K562 (cell line): Measurements from ENCODE around the gene CHSY3. TPM values are rescaled to one million over a fixed set of nuclear protein-coding genes. Genes with fewer than 3 reads are reported as not detected.

ENCODE experiments used
- ATAC-seq: fragments of 200-7000 bp; cut with Tn5 transposase; 3 replicates; pipeline ENCODE4 v1.9.1; 2020; ENCODE audit warnings: moderate library complexity
- BruUV-seq: library from RNA; stranded (reverse); fragments of 400-500 nt; replicated peaks from 2 replicates; lab custom pipeline; 2021; lab: Mats Ljungman, UMichigan
- CTCF ChIA-PET: fragments of 300-600 bp; formaldehyde crosslinking; extraction: SDS; loops from one replicate; lab custom pipeline; 2021; ENCODE audit warnings: low intra/inter-chr PET ratio; lab: Yijun Ruan, JAX
- POLR2A ChIA-PET: fragments of 300-600, 350-650 bp; sonication (Branson Sonifier 250); formaldehyde crosslinking; extraction: SDS; loops from one replicate; lab custom pipeline; 2021; ENCODE audit warnings: antibody characterized with exemption, inconsistent platforms; lab: Yijun Ruan, JAX
- DNase-seq, 4 experiments: peaks; one replicate each; pipeline versions ENCODE4 v3.0.0 to v3.0.0-alpha.2; 2011 to 2018; ENCODE audit warnings: low spot score in 3 of 4, mixed read lengths in 3 of 4; ENCODE audit errors: extremely low read depth in 1 of 4
- FAIRE-seq: peaks from 2 replicates; lab custom pipeline; 2011; peaks lifted over from hg19 to GRCh38; lab: Jason Lieb, UNC
- H2AFZ ChIP-seq: 2 replicates; pipeline ENCODE4 v1.6.0; 2011; ENCODE audit warnings: low read depth, low read length, control low read depth, inconsistent platforms
- H3K27ac ChIP-seq: fragments of 200-600 bp; 3 replicates; pipeline ENCODE4 v1.8.0; 2011; ENCODE audit warnings: low read depth, mild to moderate bottlenecking, control low read depth, inconsistent platforms, low read length, moderate library complexity, mixed read lengths; ENCODE audit errors: extremely low read depth
- H3K27me3 ChIP-seq, 2 experiments: fragments of 300-600 bp in 1 of 2; 2 replicates in 1 of 2; 3 replicates in 1 of 2; pipeline versions ENCODE4 v1.6.0 to v1.8.0; 2011; ENCODE audit warnings: inconsistent platforms in 2 of 2, low read length in 2 of 2, mild to moderate bottlenecking in 1 of 2, mixed read lengths in 1 of 2, moderate library complexity in 1 of 2; ENCODE audit not compliant: control insufficient read depth in 2 of 2, insufficient read depth in 2 of 2
- H3K36me3 ChIP-seq: fragments of 300-600 bp; 3 replicates; pipeline ENCODE4 v1.8.0; 2011; ENCODE audit warnings: mild to moderate bottlenecking, low read length, inconsistent platforms; ENCODE audit not compliant: control insufficient read depth, insufficient read depth
- H3K4me1 ChIP-seq, 2 experiments: fragments of 200-600 bp in 1 of 2; replicated peaks in 1 of 2; 2 replicates in 1 of 2; 3 replicates in 1 of 2; pipeline versions ENCODE4 v1.5.1 to v1.8.0; 2011; ENCODE audit warnings: inconsistent platforms in 2 of 2, low read length in 2 of 2, mild to moderate bottlenecking in 1 of 2, mixed read lengths in 1 of 2, moderate library complexity in 1 of 2; ENCODE audit not compliant: control insufficient read depth in 2 of 2, insufficient read depth in 2 of 2
- H3K4me2 ChIP-seq: 2 replicates; pipeline ENCODE4 v1.6.1; 2011; ENCODE audit warnings: low read length, control low read depth, inconsistent platforms, mixed read lengths; ENCODE audit not compliant: insufficient read depth
- H3K4me3 ChIP-seq: fragments of 200-600 bp; sonication (generic), shearing (Covaris generic); 2 replicates; pipeline ENCODE4 v1.5.1; 2016; ENCODE audit warnings: control low read depth, inconsistent platforms
- H3K79me2 ChIP-seq: fragments of 200-600 bp; 3 replicates; pipeline ENCODE4 v1.8.0; 2011; ENCODE audit warnings: low read length, inconsistent platforms; ENCODE audit not compliant: control insufficient read depth, insufficient read depth
- H3K9ac ChIP-seq, 2 experiments: 2 replicates each; pipeline versions ENCODE4 v1.6.0 to v1.6.1; 2011; ENCODE audit warnings: low read depth in 2 of 2, low read length in 2 of 2, control low read depth in 1 of 2, inconsistent platforms in 1 of 2, mild to moderate bottlenecking in 1 of 2, mixed read lengths in 1 of 2; ENCODE audit not compliant: insufficient read depth in 1 of 2
- H3K9me1 ChIP-seq: one replicate; pipeline ENCODE4 v1.6.0; 2011; ENCODE audit warnings: inconsistent platforms, mild to moderate bottlenecking, low read length, moderate library complexity; ENCODE audit not compliant: control insufficient read depth, insufficient read depth
- H3K9me3 ChIP-seq: replicated peaks from 2 replicates; pipeline ENCODE4 v1.5.1; 2011; ENCODE audit warnings: low read depth, low read length, inconsistent platforms; ENCODE audit not compliant: control insufficient read depth, insufficient read depth
- H4K20me1 ChIP-seq: replicated peaks from 2 replicates; pipeline ENCODE4 v1.6.1; 2011; ENCODE audit warnings: low read length, inconsistent platforms, mixed read lengths; ENCODE audit not compliant: control insufficient read depth, insufficient read depth
- DNMT1 ChIP-seq: fragments of 450-650 bp; IDR thresholded peaks from 2 replicates; pipeline ENCODE4 v1.6.1; 2016; ENCODE audit warnings: antibody characterized with exemption, mild to moderate bottlenecking
- E2F1 ChIP-seq: sonication (generic); formaldehyde crosslinking; IDR thresholded peaks from 2 replicates; pipeline ENCODE4 v1.8.1; 2023; ENCODE audit warnings: mild to moderate bottlenecking, missing genetic modification reagents, moderate library complexity
- ELF1 ChIP-seq: fragments of 200-800 bp; sonication (Bioruptor generic); IDR thresholded peaks from 2 replicates; pipeline ENCODE4 v1.6.1; 2016; ENCODE audit warnings: missing genetic modification characterization, missing compliant biosample characterization
- FOXK1 ChIP-seq: sonication (generic); formaldehyde crosslinking; IDR thresholded peaks from 2 replicates; pipeline ENCODE4 v1.8.0; 2022; ENCODE audit warnings: missing genetic modification reagents, mild to moderate bottlenecking, borderline replicate concordance
- JUN ChIP-seq, 2 experiments: sonication (generic) in 1 of 2; formaldehyde crosslinking in 1 of 2; IDR thresholded peaks; 2 replicates each; pipeline versions ENCODE4 v1.6.1 to v1.8.0; 2012 to 2022; ENCODE audit warnings: borderline replicate concordance in 2 of 2, mild to moderate bottlenecking in 2 of 2, improper control_type of control experiment in 1 of 2, low read depth in 1 of 2, low read length in 1 of 2, missing genetic modification reagents in 1 of 2
- MYNN ChIP-seq, 2 experiments: sonication (generic); formaldehyde crosslinking in 1 of 2; IDR thresholded peaks; 2 replicates each; pipeline versions ENCODE4 v1.5.0 to v1.6.1; 2016 to 2020; ENCODE audit warnings: antibody characterized with exemption in 1 of 2, missing genetic modification reagents in 1 of 2
- NRF1 ChIP-seq, 2 experiments: fragments of 450-650 bp; IDR thresholded peaks in 1 of 2; conservative IDR thresholded peaks in 1 of 2; 2 replicates each; pipeline ENCODE4 v1.6.1; 2014; ENCODE audit warnings: mild to moderate bottlenecking in 2 of 2
- PHF20 ChIP-seq: fragments of 450-650 bp; IDR thresholded peaks from 2 replicates; pipeline ENCODE4 v1.6.1; 2018; ENCODE audit not compliant: partially characterized antibody
- POLR2H ChIP-seq: IDR thresholded peaks from 2 replicates; pipeline ENCODE4 v1.6.1; 2016; ENCODE audit warnings: missing genetic modification characterization, low read depth, mild to moderate bottlenecking, control low read depth, missing compliant biosample characterization, moderate library complexity
- PRPF4 ChIP-seq: fragments of 200-400 bp; formaldehyde crosslinking; IDR thresholded peaks from one replicate; pipeline ENCODE4 v1.6.1; 2017; ENCODE audit warnings: low read length, low read depth, mild to moderate bottlenecking; ENCODE audit not compliant: insufficient read depth, poor library complexity, severe bottlenecking
- RNF2 ChIP-seq: sonication (generic); IDR thresholded peaks from 2 replicates; pipeline ENCODE4 v1.6.1; 2016
- SIN3A ChIP-seq, 2 experiments: fragments of 150-350 bp in 1 of 2; IDR thresholded peaks; 2 replicates each; pipeline ENCODE4 v1.6.1; 2011 to 2016; ENCODE audit warnings: borderline replicate concordance in 2 of 2, low read depth in 2 of 2, low read length in 2 of 2, mild to moderate bottlenecking in 2 of 2, moderate library complexity in 2 of 2; ENCODE audit not compliant: control insufficient read depth in 1 of 2
- TAF1 ChIP-seq: IDR thresholded peaks from 2 replicates; pipeline ENCODE4 v1.6.1; 2011; ENCODE audit warnings: mild to moderate bottlenecking, low read length, moderate library complexity; ENCODE audit not compliant: insufficient read depth, control insufficient read depth, severe bottlenecking; ENCODE audit errors: extremely low read depth
- ZNF76 ChIP-seq: fragments of 250-450 bp; sonication (Bioruptor Pico); IDR thresholded peaks from 2 replicates; pipeline ENCODE4 v1.4.0; 2020; ENCODE audit warnings: mild to moderate bottlenecking, moderate library complexity, borderline replicate concordance
- WGBS: fragments of 100-300 bp; shearing (Covaris generic); methylation state at CpG from one replicate; pipeline ENCODE4 v1.1.6; 2016; ENCODE audit warnings: low coverage, mixed read lengths; ENCODE audit not compliant: insufficient coverage; ENCODE audit errors: missing lambda C conversion rate; 5-methylcytosine and 5-hydroxymethylcytosine counted together
- in situ Hi-C: fragments of 300-500 bp; cut with MboI; formaldehyde crosslinking; loops from 4 replicates; pipeline ENCODE4 v1.15.0; 2018; ENCODE audit warnings: inconsistent platforms, mixed read lengths
- intact Hi-C: fragments of 100-400 bp; cut with micrococcal nuclease; formaldehyde crosslinking; loops from 2 replicates; pipeline ENCODE4 v1.14.2; 2022
- polyA plus RNA-seq, 8 experiments: library from polyadenylated mRNA; depleted of rRNA in 4 of 8; stranded (reverse) in 5 of 8; unstranded in 3 of 8; fragments of >200 nt; fragmentation: Nextera tagmentation in 2 of 8; fragmentation: Illumina TruSeq in 1 of 8; extraction: Ambion mirVana in 2 of 8; extraction: Trizol in 1 of 8; gene quantifications; 2 replicates each; pipeline versions ENCODE4 v1.2.1 to v1.2.3, GENCODE V29; 2011 to 2014; ENCODE audit warnings: inconsistent platforms in 1 of 8, missing spikeins in 1 of 8
- total RNA-seq, 7 experiments: library from RNA; depleted of rRNA in 6 of 7; stranded (reverse); fragments of >200 nt in 6 of 7; fragmentation: Illumina TruSeq in 2 of 7; extraction: Trizol in 2 of 7; gene quantifications; 2 replicates each; pipeline versions ENCODE4 v1.2.1 to v1.2.3, GENCODE V29; 2011 to 2021; ENCODE audit warnings: low replicate concordance in 1 of 7

Gene CHSY3
- total and polyA plus RNA-seq, 9 of the 15 experiments (the other 6 are each of a cell fraction or from before 2014, with no cell fraction given), result 0.04 TPM; not detected in 8

- TF ChIP-seq PRPF4 (no peak), PHF20 (no peak), MYNN (IDR thresholded peaks at IDR 0.05) (no peak), MYNN (CRISPR knock-in tag; IDR thresholded peaks at IDR 0.05) (no peak), RNF2 (no peak), ZNF76 (CRISPR knock-in tag) (no peak), DNMT1 (no peak), NRF1 (conservative IDR thresholded peaks at IDR 0.05 in 1 of 2, IDR thresholded peaks at IDR 0.05 in 1 of 2) (no peak), SIN3A (IDR thresholded peaks at IDR 0.05; ENCODE audit: borderline replicate concordance in 2 of 2, control insufficient read depth in 1 of 2, low read depth in 2 of 2, low read length in 2 of 2) (no peak), FOXK1 (CRISPR knock-in tag) (no peak), JUN (IDR thresholded peaks at IDR 0.05; ENCODE audit: borderline replicate concordance, low read depth, low read length) (no peak), JUN (CRISPR knock-in tag; IDR thresholded peaks at IDR 0.05; ENCODE audit: borderline replicate concordance) (no peak), ELF1 (tag) (no peak), E2F1 (CRISPR knock-in tag) (no peak), POLR2H (tag) (no peak), TAF1 (no peak)
- TF ChIP-seq, all 486 proteins: peak for 0
- no peak for FAIRE-seq
- Histone ChIP-seq H3K36me3 (no peaks in the 10 kb centered on the region), H3K4me1 (no peaks in the 10 kb centered on the region), H3K9me3 (no peaks in the 10 kb centered on the region), H3K9ac (no peak overlapping the region), H3K4me3 (no peak overlapping the region), H3K27me3 (no peaks in the 10 kb centered on the region), H4K20me1 (no peaks in the 10 kb centered on the region), H3K9me1 (no peaks in the 10 kb centered on the region), H3K79me2 (no peaks in the 10 kb centered on the region), H3K4me2 (no peak overlapping the region), H3K27ac (no peak overlapping the region), H2AFZ (no peak overlapping the region)
- 0% methylated on average over 1 of the region's 1 CpG for WGBS
- POLR2A ChIA-PET, result no interaction called here
- no peak for DNase-seq
- no TSS peak for BruUV-seq
- no peak for ATAC-seq
- CTCF ChIA-PET, result no interaction called here
- in situ Hi-C loops, result no loop called here
- intact Hi-C loops, result no loop called here
These were observed 39.7 kb downstream of the CHSY3 start for GRCh38 chr5:129943936-129944335.
